Liver (tissue), 3 donors: ENCODE results near the gene NR3C1.

Experiments
- GABPA ChIP-seq, 2 donors: IDR thresholded peaks in 1 of 2; conservative IDR thresholded peaks in 1 of 2; 2 replicates each; pipeline ENCODE4 v1.6.1; 2016; ENCODE audit warnings: antibody characterized with exemption in 2 of 2, mild to moderate bottlenecking in 1 of 2, moderate library complexity in 1 of 2
- JUND ChIP-seq, 2 donors: IDR thresholded peaks; 2 replicates each; pipeline ENCODE4 v1.6.1; 2016; ENCODE audit warnings: antibody characterized with exemption in 2 of 2
- NR2F2 ChIP-seq: IDR thresholded peaks from 2 replicates; pipeline ENCODE4 v1.6.1; 2016; ENCODE audit warnings: antibody characterized with exemption
- RAD21 ChIP-seq, 2 donors: IDR thresholded peaks; 2 replicates each; pipeline ENCODE4 v1.6.1; 2016; ENCODE audit warnings: antibody characterized with exemption in 2 of 2, mild to moderate bottlenecking in 2 of 2
- SP1 ChIP-seq: IDR thresholded peaks from 2 replicates; pipeline ENCODE4 v1.6.1; 2018; ENCODE audit warnings: antibody characterized with exemption, mild to moderate bottlenecking
- TAF1 ChIP-seq: conservative IDR thresholded peaks from 2 replicates; pipeline ENCODE4 v1.6.1; 2016; ENCODE audit warnings: antibody characterized with exemption, mild to moderate bottlenecking
- TF ChIP-seq, protein P1 (sequence below): fragments of 150-350 bp; IDR thresholded peaks from 2 replicates; pipeline ENCODE4 v1.5.1; 2017; ENCODE audit warnings: improper control_type of control experiment, low read depth, low read length; ENCODE audit not compliant: missing input control
- TF ChIP-seq, protein P2 (sequence below): IDR thresholded peaks from 2 replicates; pipeline ENCODE4 v1.6.1; 2016; ENCODE audit warnings: antibody characterized with exemption
- TF ChIP-seq, protein P3 (sequence below): IDR thresholded peaks from 2 replicates; pipeline ENCODE4 v1.6.1; 2016; ENCODE audit warnings: antibody characterized with exemption
- donor health status: healthy.
- donor health status: healthy.

DNA sequence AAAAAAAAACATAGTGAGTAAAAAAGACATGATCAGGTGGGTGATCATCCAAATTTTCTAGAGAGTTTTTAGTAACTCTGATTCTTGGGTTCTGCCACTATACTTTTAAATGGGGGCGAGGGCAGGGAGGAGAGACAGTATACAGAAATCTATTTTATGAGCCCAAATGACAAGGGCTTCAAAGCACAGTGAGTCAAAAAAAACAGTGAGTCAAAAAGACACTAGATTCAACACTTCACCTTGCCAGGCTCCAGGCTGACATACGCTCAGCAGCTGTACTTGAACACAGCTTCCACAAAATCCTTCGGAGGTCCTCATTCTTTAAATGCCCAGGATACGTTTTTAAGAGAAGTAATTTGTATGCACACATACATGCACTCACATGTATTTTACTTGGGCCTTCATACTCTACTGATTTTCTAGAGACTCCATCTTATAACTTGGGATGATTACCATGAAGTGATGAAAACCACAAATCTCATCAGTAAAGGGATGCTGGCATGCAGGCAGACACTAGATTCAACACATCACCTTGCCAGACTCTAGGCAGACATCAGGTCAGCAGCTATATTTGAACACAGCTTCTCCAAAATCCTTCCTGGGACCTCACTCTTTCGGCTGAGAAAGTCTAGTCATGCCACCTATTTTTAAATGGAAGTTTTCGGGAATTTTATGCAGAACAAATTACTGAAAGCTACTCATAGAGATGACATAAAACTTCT is 28.8 kb downstream of the NR3C1 start:
- TF ChIP-seq, protein P1, sequence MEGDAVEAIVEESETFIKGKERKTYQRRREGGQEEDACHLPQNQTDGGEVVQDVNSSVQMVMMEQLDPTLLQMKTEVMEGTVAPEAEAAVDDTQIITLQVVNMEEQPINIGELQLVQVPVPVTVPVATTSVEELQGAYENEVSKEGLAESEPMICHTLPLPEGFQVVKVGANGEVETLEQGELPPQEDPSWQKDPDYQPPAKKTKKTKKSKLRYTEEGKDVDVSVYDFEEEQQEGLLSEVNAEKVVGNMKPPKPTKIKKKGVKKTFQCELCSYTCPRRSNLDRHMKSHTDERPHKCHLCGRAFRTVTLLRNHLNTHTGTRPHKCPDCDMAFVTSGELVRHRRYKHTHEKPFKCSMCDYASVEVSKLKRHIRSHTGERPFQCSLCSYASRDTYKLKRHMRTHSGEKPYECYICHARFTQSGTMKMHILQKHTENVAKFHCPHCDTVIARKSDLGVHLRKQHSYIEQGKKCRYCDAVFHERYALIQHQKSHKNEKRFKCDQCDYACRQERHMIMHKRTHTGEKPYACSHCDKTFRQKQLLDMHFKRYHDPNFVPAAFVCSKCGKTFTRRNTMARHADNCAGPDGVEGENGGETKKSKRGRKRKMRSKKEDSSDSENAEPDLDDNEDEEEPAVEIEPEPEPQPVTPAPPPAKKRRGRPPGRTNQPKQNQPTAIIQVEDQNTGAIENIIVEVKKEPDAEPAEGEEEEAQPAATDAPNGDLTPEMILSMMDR: no peak
- TF ChIP-seq RAD21 (IDR thresholded peaks at IDR 0.05) (no peak), TAF1 (no peak), JUND (IDR thresholded peaks at IDR 0.05) (no peak), SP1 (no peak), NR2F2 (no peak), GABPA (IDR thresholded peaks at IDR 0.05 in 1 of 2, conservative IDR thresholded peaks at IDR 0.05 in 1 of 2) (no peak)
- TF ChIP-seq, protein P2, sequence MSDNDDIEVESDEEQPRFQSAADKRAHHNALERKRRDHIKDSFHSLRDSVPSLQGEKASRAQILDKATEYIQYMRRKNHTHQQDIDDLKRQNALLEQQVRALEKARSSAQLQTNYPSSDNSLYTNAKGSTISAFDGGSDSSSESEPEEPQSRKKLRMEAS: no peak
- TF ChIP-seq, protein P3, sequence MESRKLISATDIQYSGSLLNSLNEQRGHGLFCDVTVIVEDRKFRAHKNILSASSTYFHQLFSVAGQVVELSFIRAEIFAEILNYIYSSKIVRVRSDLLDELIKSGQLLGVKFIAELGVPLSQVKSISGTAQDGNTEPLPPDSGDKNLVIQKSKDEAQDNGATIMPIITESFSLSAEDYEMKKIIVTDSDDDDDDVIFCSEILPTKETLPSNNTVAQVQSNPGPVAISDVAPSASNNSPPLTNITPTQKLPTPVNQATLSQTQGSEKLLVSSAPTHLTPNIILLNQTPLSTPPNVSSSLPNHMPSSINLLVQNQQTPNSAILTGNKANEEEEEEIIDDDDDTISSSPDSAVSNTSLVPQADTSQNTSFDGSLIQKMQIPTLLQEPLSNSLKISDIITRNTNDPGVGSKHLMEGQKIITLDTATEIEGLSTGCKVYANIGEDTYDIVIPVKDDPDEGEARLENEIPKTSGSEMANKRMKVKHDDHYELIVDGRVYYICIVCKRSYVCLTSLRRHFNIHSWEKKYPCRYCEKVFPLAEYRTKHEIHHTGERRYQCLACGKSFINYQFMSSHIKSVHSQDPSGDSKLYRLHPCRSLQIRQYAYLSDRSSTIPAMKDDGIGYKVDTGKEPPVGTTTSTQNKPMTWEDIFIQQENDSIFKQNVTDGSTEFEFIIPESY: no peak
